GM23248 (cell line): ENCODE data around the gene CYB5D1.

Experiments used
- EZH2 ChIP-seq: fragments of 200-600 bp; sonication (generic); IDR thresholded peaks from 2 replicates; pipeline ENCODE4 v1.6.1; 2018; ENCODE audit warnings: antibody characterized with exemption, mild to moderate bottlenecking; ENCODE audit not compliant: insufficient read depth, poor library complexity, severe bottlenecking
- EZH2phosphoT487 ChIP-seq: fragments of 200-600 bp; sonication (generic); IDR thresholded peaks from 2 replicates; pipeline ENCODE4 v1.6.1; 2018; ENCODE audit warnings: antibody characterized with exemption, moderate library complexity, mild to moderate bottlenecking, low read depth; ENCODE audit not compliant: insufficient read depth

DNA sequence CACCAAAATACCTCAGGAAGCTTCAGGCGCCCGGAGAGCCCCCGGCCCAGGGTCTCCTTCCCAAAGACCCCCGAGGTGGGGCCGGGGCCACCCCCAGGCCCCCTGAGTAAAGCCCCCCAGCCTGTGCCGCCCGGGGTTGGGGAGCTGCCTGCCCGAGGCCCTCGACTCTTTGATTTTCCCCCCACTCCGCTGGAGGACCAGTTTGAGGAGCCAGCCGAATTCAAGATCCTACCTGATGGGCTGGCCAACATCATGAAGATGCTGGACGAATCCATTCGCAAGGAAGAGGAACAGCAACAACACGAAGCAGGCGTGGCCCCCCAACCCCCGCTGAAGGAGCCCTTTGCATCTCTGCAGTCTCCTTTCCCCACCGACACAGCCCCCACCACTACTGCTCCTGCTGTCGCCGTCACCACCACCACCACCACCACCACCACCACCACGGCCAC is 9.6 kb upstream of the CYB5D1 start:
- TF ChIP-seq EZH2, result no peak
- no peak for TF ChIP-seq EZH2phosphoT487
